ENCODE data around the gene KCND2. TPM values are rescaled to one million over a fixed set of nuclear protein-coding genes. Genes with fewer than 3 reads are reported as not detected.
"Not testable (repeated sequence)": the region's sequence is repeated elsewhere in the genome, so short reads cannot be mapped to it uniquely, and the experiment has no call there.

The KCND2 gene
- polyA plus RNA-seq, 1 donor from 2014 or later: not detected

GRCh38 chr7:120526902-120527509 is 254.0 kb downstream of the KCND2 start:
- no peak overlapping the region for H3K4me3 Mint-ChIP-seq
- no peak overlapping the region for H3K27ac Mint-ChIP-seq

DNA sequence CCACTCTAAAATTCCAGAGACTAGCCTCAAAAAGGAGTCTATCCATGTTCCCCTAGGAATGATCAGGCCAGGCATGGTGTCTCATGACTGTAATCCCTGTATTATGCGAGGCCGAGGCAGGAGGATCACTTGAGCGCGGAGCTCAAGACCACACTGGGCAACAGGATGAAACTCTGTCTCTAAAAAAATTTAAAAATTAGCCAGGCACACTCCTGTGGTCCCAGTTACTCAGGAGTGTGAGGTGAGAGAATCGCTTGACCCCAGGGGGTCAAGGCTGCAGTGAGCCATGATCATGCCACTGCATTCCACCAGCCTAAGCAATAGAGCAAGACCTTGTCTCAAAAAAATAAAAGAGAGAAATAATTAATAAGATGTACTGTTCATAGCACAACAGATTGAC is 256.8 kb downstream of the KCND2 start:
- Mint-ChIP-seq H3K4me1 (no peaks in the 10 kb centered on the region), H3K4me3 (no peak overlapping the region), H3K27me3 (no peaks in the 10 kb centered on the region), H3K36me3 (no peaks in the 10 kb centered on the region), H3K9me3 (peaks cover 0 to 4% (median 2%) of the 10 kb centered on the region in 3 donors), H3K27ac (no peak overlapping the region)

More at GRCh38 chr7:120526902-120527509, 254.0 kb downstream of the KCND2 start:
- no peaks in the 10 kb centered on the region for H3K4me1 Mint-ChIP-seq
- H3K36me3 Mint-ChIP-seq: no peaks in the 10 kb centered on the region
- peaks cover 0 to 4% (median 0%) of the 10 kb centered on the region in 3 donors for H3K9me3 Mint-ChIP-seq
- no peaks in the 10 kb centered on the region for H3K27me3 Mint-ChIP-seq

- H3K4me3 Mint-ChIP-seq: no peak overlapping the region
- H3K4me1 Mint-ChIP-seq: no peaks in the 10 kb centered on the region
- H3K27me3 Mint-ChIP-seq: no peaks in the 10 kb centered on the region
- peaks cover 2% of the 10 kb centered on the region for H3K36me3 Mint-ChIP-seq
- peaks cover 0 to 5% (median 2%) of the 10 kb centered on the region in 3 donors for H3K9me3 Mint-ChIP-seq
- no peak overlapping the region for H3K27ac Mint-ChIP-seq
Measured at GRCh38 chr7:120538335-120538734, 265.4 kb downstream of the KCND2 start.

GRCh38 chr7:120539321-120539720 is 266.3 kb downstream of the KCND2 start:
- Mint-ChIP-seq H3K27ac (no peak overlapping the region), H3K4me3 (no peak overlapping the region), H3K27me3 (no peaks in the 10 kb centered on the region), H3K9me3 (peaks cover 0 to 5% (median 0%) of the 10 kb centered on the region in 3 donors), H3K4me1 (no peaks in the 10 kb centered on the region), H3K36me3 (peaks cover 2% of the 10 kb centered on the region)

- no peak overlapping the region for H3K27ac Mint-ChIP-seq
- H3K4me1 Mint-ChIP-seq: peaks cover 0 to 2% (median 0%) of the 10 kb centered on the region in 3 donors
- no peaks in the 10 kb centered on the region for H3K27me3 Mint-ChIP-seq
- H3K9me3 Mint-ChIP-seq: peaks cover 0 to 2% (median 0%) of the 10 kb centered on the region in 3 donors
- H3K4me3 Mint-ChIP-seq: no peak overlapping the region
- no peaks in the 10 kb centered on the region for H3K36me3 Mint-ChIP-seq
Measured at GRCh38 chr7:120547605-120548004, 274.6 kb downstream of the KCND2 start.

DNA sequence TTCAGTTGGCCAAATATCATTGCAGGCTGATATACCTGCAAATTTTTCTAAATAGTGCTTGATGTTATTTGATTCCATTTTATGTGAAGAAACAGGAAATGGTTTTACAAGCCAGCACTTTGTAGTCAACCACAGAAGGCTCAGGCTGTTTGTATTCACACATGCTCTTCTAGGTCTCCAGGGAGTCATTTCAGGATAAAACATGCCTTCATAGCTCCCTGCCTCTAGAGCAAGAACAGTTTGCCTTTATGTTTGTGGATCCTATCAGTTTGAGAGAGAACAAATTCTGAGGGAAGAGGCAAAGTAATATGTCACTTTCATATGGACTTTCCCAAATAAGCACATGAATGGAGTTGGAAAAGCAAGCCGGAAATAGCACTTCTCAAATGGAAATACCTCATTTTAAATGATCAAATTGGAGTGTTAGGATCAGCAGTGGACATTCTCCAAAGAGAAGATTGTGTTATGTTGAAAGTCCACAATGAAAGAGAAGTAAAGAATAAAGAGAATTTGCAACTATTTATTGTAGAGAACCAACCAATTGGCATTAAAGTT is 277.6 kb downstream of the KCND2 start:
- no peak overlapping the region for H3K4me3 Mint-ChIP-seq
- H3K9me3 Mint-ChIP-seq: peaks cover 0 to 2% (median 0%) of the 10 kb centered on the region in 3 donors
- H3K4me1 Mint-ChIP-seq: peaks cover 0 to 2% (median 0%) of the 10 kb centered on the region in 3 donors
- no peak overlapping the region for H3K27ac Mint-ChIP-seq
- H3K27me3 Mint-ChIP-seq: no peaks in the 10 kb centered on the region
- no peaks in the 10 kb centered on the region for H3K36me3 Mint-ChIP-seq

GRCh38 chr7:120553491-120553890 is 280.5 kb downstream of the KCND2 start:
- Mint-ChIP-seq H3K9me3 (peaks cover 0 to 2% (median 0%) of the 10 kb centered on the region in 3 donors), H3K27me3 (no peaks in the 10 kb centered on the region), H3K4me3 (no peak overlapping the region)

DNA sequence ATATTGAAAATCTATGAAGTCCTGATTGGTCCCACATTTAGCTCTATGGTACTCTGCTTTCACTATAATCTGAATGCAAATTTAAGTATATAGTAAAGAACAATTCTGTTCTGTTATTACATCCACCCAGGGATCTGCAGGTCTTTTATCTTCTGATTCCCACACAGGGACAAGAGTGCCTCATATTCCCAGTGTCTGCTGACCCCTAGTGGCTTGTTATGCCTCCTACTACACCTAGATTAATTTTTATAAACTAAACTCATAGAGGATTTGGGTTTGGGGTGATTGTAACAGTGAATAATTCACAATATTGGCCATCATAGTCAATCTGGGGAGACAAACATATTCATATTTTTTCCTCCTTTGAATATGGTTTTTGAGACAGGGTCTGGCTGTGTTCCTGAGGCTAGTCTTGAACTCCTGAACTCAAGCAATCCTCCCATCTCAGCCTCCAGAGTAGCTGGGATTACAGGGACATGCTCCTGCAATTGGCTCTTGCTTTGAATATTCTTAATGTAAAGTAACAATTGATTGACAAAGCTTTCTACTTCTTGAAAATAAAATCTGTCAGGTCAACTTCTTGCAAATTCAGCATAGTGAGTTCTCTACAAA is 282.1 kb downstream of the KCND2 start:
- no peaks in the 10 kb centered on the region for H3K36me3 Mint-ChIP-seq
- no peak overlapping the region for H3K27ac Mint-ChIP-seq
- H3K4me1 Mint-ChIP-seq: no peaks in the 10 kb centered on the region
- H3K4me3 Mint-ChIP-seq: no peak overlapping the region
- H3K9me3 Mint-ChIP-seq: no peaks in the 10 kb centered on the region
- H3K27me3 Mint-ChIP-seq: no peaks in the 10 kb centered on the region

More at GRCh38 chr7:120553491-120553890, 280.5 kb downstream of the KCND2 start:
- Mint-ChIP-seq H3K36me3 (no peaks in the 10 kb centered on the region), H3K27ac (no peak overlapping the region), H3K4me1 (peaks cover 0 to 2% (median 0%) of the 10 kb centered on the region in 3 donors)

DNA sequence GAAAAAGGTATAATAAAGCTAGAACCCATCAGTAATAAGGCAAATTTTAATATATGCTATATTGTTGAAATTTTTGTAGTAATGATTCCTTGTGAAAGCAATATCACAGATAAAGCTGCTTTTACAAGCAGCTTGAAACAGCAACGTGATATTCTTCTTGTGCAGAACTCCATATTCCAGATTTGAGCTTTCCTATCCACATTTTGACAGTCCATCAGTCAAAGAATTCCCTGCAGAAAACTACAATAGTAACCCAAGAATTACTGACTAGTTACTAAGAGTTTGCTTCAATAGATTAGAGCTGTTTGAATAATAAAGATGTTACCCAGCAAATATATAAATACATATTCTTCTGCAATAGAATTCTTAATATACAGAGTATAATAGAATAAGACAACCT is 291.2 kb downstream of the KCND2 start:
- Mint-ChIP-seq H3K4me1 (no peaks in the 10 kb centered on the region), H3K36me3 (no peaks in the 10 kb centered on the region), H3K27ac (no peak overlapping the region)

DNA sequence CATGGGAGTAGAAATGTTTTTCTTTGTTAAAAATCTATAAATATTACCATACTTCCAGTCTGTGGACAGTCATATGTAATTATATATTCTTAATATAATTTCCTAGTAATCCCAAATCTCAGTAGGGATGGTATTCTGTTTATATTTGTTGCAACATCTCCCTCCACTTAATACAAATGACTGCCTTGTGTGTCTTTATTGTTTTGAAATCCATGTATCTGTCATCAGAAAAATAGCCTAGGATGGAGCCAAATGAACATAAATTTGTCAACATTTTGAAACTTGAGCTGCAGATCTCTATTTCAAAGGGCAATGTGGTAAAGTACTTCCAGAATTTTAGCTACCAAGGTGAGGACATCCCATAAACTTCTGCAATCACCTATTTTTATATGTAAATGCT is 294.2 kb downstream of the KCND2 start:
- Mint-ChIP-seq H3K4me3 (no peak overlapping the region), H3K27me3 (no peaks in the 10 kb centered on the region), H3K9me3 (no peaks in the 10 kb centered on the region), H3K36me3 (no peaks in the 10 kb centered on the region), H3K27ac (no peak overlapping the region), H3K4me1 (no peaks in the 10 kb centered on the region)

More for the DNA sequence above, 291.2 kb downstream of the KCND2 start:
- Mint-ChIP-seq H3K9me3 (peaks cover 0 to 2% (median 0%) of the 10 kb centered on the region in 3 donors), H3K4me3 (no peak overlapping the region), H3K27me3 (no peaks in the 10 kb centered on the region)

GRCh38 chr7:120578657-120579056 is 305.7 kb downstream of the KCND2 start:
- H3K27ac Mint-ChIP-seq, H3K27me3 Mint-ChIP-seq, H3K4me1 Mint-ChIP-seq, H3K36me3 Mint-ChIP-seq, H3K9me3 Mint-ChIP-seq, H3K4me3 Mint-ChIP-seq: not testable (repeated sequence)

- Mint-ChIP-seq H3K4me1 (no peaks in the 10 kb centered on the region), H3K9me3 (peaks cover 0 to 3% (median 0%) of the 10 kb centered on the region in 3 donors), H3K27ac (no peak overlapping the region), H3K36me3 (no peaks in the 10 kb centered on the region), H3K4me3 (no peak overlapping the region), H3K27me3 (no peaks in the 10 kb centered on the region)
Measured at GRCh38 chr7:120582916-120583315, 309.9 kb downstream of the KCND2 start.

GRCh38 chr7:120583899-120584586 is 311.1 kb downstream of the KCND2 start:
- no peak overlapping the region for H3K27ac Mint-ChIP-seq
- H3K9me3 Mint-ChIP-seq: peaks cover 0 to 3% (median 0%) of the 10 kb centered on the region in 3 donors
- H3K4me3 Mint-ChIP-seq: no peak overlapping the region
- no peaks in the 10 kb centered on the region for H3K4me1 Mint-ChIP-seq
- no peaks in the 10 kb centered on the region for H3K27me3 Mint-ChIP-seq
- no peaks in the 10 kb centered on the region for H3K36me3 Mint-ChIP-seq

- H3K9me3 Mint-ChIP-seq: peaks cover 0 to 3% (median 0%) of the 10 kb centered on the region in 3 donors
- H3K4me1 Mint-ChIP-seq: no peaks in the 10 kb centered on the region
- H3K36me3 Mint-ChIP-seq: no peaks in the 10 kb centered on the region
- H3K27me3 Mint-ChIP-seq: no peaks in the 10 kb centered on the region
- no peak overlapping the region for H3K4me3 Mint-ChIP-seq
- H3K27ac Mint-ChIP-seq: peak overlapping the region in 1 of 3 donors; percentile 7
Measured at GRCh38 chr7:120586571-120586970, 313.6 kb downstream of the KCND2 start.

DNA sequence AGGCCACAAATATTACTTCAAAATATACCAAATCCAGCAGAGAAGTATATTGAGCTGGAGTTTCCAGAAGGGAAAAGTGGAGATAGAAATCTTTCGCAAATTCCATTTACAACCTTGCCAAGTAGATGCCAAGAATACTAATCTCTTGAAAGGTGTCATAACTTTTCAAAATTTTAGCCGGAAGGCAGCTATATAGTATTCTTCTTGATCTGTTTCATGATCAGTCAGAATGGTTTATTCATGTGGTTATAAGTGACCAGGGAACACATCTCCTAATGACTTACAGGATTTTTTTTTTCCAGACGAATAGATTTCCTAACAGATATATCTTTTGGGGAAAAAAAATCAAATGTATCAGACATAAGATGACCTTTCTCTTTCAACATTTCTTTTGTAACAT is 314.3 kb downstream of the KCND2 start:
- Mint-ChIP-seq H3K36me3 (no peaks in the 10 kb centered on the region), H3K9me3 (peaks cover 0 to 1% (median 0%) of the 10 kb centered on the region in 3 donors), H3K4me1 (no peaks in the 10 kb centered on the region), H3K27me3 (no peaks in the 10 kb centered on the region), H3K27ac (no peak overlapping the region), H3K4me3 (no peak overlapping the region)

Measured in IgD-negative memory B cell (primary cell).